ENCODE data around the gene DMRT2.

DMRT2 gene

DNA sequence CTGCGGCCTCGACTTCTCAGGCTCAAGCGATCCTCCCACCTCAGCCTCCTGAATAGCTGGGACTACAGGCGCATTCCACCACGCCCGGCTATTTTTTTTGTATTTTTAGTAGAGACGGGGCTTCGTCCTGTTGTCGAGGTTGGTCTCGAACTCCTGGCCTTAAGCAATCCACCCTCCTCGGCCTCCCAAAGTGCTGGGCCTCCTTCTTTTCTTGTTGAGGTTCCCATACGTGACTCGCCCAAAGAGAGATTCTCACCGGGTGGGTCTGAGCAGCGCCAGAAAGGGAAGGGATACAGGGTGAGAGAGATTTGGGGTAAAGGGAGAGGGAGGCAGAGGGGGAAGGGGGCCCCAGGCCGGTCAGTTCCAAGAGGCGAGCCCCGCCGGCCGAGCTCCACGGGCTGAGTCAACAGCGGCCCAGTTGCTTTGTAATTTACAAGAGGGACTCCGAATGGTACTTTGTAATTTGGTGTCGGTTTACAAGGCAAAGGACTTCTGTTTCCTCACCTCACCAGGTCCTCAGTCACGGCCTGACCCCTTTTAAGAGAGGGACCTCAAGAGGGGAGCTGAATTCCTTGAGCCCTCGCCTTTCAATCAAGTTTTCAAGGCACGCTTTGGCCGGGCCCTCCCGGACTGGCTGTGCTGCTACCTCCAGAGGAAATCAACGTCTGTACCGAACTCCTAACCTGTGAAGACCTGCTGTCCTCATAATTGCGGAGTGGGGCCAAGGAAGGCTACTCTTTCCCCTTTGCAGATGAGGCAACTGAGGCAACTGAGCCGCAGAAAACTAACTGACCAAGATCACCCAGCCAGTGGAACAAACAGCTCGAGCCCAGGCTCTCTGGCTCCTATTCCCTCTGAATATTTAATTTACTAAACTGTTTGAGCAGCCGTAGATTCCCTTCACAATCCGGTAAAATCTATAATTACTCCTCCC lies 3.3 kb upstream of the DMRT2 start:
- no peak overlapping the region for H3K4me3 ChIP-seq (ENCODE audit: low read length)
- DNase-seq (ENCODE audit: low read depth): no peak
- TF ChIP-seq, protein P1, sequence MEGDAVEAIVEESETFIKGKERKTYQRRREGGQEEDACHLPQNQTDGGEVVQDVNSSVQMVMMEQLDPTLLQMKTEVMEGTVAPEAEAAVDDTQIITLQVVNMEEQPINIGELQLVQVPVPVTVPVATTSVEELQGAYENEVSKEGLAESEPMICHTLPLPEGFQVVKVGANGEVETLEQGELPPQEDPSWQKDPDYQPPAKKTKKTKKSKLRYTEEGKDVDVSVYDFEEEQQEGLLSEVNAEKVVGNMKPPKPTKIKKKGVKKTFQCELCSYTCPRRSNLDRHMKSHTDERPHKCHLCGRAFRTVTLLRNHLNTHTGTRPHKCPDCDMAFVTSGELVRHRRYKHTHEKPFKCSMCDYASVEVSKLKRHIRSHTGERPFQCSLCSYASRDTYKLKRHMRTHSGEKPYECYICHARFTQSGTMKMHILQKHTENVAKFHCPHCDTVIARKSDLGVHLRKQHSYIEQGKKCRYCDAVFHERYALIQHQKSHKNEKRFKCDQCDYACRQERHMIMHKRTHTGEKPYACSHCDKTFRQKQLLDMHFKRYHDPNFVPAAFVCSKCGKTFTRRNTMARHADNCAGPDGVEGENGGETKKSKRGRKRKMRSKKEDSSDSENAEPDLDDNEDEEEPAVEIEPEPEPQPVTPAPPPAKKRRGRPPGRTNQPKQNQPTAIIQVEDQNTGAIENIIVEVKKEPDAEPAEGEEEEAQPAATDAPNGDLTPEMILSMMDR (IDR thresholded peaks at IDR 0.05; ENCODE audit: insufficient read depth, low read depth, low read length, missing control alignments): no peak

DNA sequence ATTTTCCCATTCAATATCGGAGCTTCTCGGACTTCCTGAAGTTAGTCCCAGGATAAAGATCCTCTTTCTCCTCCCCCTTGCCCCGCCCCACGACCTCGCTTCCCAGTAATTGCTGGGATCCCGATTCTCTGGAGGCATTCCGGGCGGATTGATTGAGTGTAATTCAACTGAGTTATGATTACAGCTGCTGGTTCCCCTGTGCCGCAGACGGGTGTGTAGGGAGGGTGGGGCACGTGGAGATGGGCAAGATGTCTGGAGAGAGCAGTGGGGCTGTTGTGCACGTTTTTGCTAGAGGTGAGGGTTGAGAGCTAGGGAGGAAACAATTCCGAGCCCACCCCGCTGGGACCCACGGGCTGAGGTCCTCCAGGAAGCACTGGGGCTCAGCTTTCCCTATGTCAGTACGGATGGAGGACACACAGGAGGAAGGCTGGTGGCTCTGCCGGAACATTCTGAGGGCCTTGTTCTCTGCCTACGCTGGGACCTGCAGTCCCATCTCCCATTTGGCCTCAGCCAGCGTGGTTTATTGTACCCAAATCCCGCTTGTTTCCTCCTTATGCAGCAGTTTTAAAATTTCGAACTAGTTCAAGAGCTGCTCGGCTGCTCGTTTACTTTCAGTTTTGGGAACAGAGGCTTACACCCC lies 2.4 kb upstream of the DMRT2 start:
- TF ChIP-seq, protein P1 (IDR thresholded peaks at IDR 0.05; ENCODE audit: insufficient read depth, low read depth, low read length, missing control alignments): no peak
- DNase-seq (ENCODE audit: low read depth): no peak
- H3K4me3 ChIP-seq (ENCODE audit: low read length): no peak overlapping the region

DNA sequence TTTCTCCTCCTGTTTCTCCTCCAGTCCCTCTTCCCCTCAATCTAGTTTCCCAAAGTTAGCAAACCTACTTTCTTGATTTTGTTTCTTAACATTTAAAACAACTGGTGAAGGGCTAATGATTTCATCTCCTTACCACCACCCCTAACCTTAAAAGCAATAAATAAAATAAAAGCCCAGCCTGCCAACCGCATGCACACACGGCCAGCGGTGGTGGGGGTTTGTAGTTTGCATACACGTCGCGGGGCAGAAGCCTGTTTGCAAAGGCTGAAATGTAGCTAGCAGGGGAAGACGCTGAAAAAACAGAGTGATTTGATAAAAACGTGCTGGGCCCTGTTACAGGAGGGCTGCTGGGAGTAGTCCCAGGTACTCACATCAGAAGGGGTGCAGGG lies 1.9 kb upstream of the DMRT2 start:
- TF ChIP-seq, protein P1 (IDR thresholded peaks at IDR 0.05; ENCODE audit: insufficient read depth, low read depth, low read length, missing control alignments): no peak
- DNase-seq (ENCODE audit: low read depth): no peak
- no peak overlapping the region for H3K4me3 ChIP-seq (ENCODE audit: low read length)

DNA sequence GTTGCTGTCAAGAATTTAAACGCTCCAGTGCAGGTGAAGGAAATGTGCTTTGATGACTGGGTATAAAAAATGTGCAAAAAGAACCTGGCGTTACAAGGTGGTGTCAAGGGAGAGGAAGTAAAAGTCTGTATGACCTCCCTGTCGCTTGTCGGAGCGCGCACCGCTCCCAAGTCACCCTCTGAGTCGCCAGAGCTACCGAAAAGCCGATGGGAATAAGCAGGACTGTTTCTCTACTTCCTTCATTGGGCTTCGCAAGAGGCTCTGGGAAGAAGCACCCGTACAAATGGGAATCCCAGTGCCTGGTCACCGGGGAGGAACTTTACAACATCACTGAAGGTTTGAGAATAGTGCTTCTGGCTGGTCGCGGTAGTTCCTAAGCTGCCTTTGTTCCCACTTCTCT lies 1.3 kb upstream of the DMRT2 start:
- TF ChIP-seq, protein P1 (IDR thresholded peaks at IDR 0.05; ENCODE audit: insufficient read depth, low read depth, low read length, missing control alignments): no peak
- H3K4me3 ChIP-seq (ENCODE audit: low read length): no peak overlapping the region
- DNase-seq (ENCODE audit: low read depth): no peak

DNA sequence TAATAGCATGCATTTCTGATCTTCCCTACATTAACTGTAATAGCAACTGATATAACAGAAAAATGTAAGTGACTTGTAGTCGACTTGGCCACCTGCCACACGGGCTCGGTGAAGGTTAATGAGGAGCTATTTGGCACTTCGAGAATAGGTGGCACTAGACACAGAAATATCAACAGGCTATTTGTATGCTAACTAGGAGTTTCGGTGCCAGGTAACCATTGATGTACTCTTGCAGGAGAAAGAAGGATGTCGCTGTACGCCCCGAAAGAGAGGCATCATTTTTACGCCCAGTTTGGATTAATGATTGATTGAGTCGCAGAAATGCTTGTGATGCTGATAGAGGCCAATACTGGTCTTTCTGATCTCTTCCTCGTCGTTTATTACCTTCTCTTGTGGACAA lies 516 bp upstream of the DMRT2 start:
- peak overlapping the region; percentile 23 for H3K4me3 ChIP-seq (ENCODE audit: low read length)
- DNase-seq (ENCODE audit: low read depth): peak; percentile 42
- TF ChIP-seq, protein P1 (IDR thresholded peaks at IDR 0.05; ENCODE audit: insufficient read depth, low read depth, low read length, missing control alignments): peak; percentile 5

DNA sequence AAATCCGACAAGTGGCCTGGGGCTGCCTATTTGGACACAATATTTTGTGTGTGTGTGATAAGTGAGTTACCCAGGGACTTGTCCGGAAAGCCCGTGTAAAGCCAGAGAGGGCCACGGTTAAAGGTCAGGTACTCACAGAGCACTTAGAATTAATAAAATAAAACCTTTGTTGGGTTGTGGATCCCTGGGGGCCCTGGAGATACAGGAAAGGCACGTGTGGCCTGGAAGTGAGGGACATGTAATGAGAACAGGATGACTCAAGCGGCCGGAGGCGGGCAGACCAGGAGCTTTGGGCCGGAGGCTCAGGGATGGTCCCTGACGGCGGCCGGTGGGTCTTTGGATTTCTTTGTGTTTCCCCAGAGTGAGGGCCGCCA lies 1.0 kb downstream of the DMRT2 start:
- peak; percentile 23 for DNase-seq (ENCODE audit: low read depth)
- TF ChIP-seq, protein P1 (IDR thresholded peaks at IDR 0.05; ENCODE audit: insufficient read depth, low read depth, low read length, missing control alignments): no peak
- H3K4me3 ChIP-seq (ENCODE audit: low read length): peak overlapping the region; percentile 46

Data from epithelial cell of esophagus (primary cell).